Endothelial cell (in vitro differentiated cells): Measurements from ENCODE around the gene ENOSF1. TPM values are rescaled to one million over a fixed set of nuclear protein-coding genes. Genes with fewer than 3 reads are reported as not detected.

Source experiments
- DNase-seq: peaks from one replicate; pipeline ENCODE4 v3.0.0; 2021; ENCODE audit warnings: low spot score
- H3K27ac Mint-ChIP-seq: one replicate; pipeline ENCODE4 v1.8.0; 2021; ENCODE audit warnings: mixed read lengths, inconsistent platforms; ENCODE audit not compliant: unreplicated experiment
- H3K27me3 Mint-ChIP-seq: one replicate; pipeline ENCODE4 v1.8.0; 2021; ENCODE audit warnings: mild to moderate bottlenecking, moderate library complexity, mixed read lengths, inconsistent platforms; ENCODE audit not compliant: unreplicated experiment
- H3K36me3 Mint-ChIP-seq: one replicate; pipeline ENCODE4 v1.8.0; 2021; ENCODE audit warnings: mild to moderate bottlenecking, low read depth, mixed read lengths, inconsistent platforms; ENCODE audit not compliant: unreplicated experiment
- H3K4me1 Mint-ChIP-seq: one replicate; pipeline ENCODE4 v1.8.0; 2021; ENCODE audit warnings: mild to moderate bottlenecking, mixed read lengths, inconsistent platforms; ENCODE audit not compliant: unreplicated experiment
- H3K4me3 Mint-ChIP-seq: one replicate; pipeline ENCODE4 v1.8.0; 2021; ENCODE audit warnings: mild to moderate bottlenecking, mixed read lengths, inconsistent platforms; ENCODE audit not compliant: unreplicated experiment
- H3K9me3 Mint-ChIP-seq: one replicate; pipeline ENCODE4 v1.8.0; 2021; ENCODE audit warnings: mixed read lengths, inconsistent platforms; ENCODE audit not compliant: unreplicated experiment
- total RNA-seq: library from RNA; stranded (reverse); fragmentation: NEBNext Ultra II Directional; extraction: Animal tissue kit (Norgen Biotek cat#: 25700); gene quantifications from one replicate; pipeline ENCODE4 v1.2.1, GENCODE V29; 2021; ENCODE audit not compliant: unreplicated experiment
- TF ChIP-seq, protein P1 (sequence below): fragments of 200-600 bp; sonication (generic); IDR thresholded peaks from one replicate; pipeline ENCODE4 v1.5.0; 2021; ENCODE audit warnings: antibody characterized with exemption; ENCODE audit not compliant: unreplicated experiment

ENOSF1 gene
- total RNA-seq, 1 donor from 2014 or later, result 31.8 TPM

DNA sequence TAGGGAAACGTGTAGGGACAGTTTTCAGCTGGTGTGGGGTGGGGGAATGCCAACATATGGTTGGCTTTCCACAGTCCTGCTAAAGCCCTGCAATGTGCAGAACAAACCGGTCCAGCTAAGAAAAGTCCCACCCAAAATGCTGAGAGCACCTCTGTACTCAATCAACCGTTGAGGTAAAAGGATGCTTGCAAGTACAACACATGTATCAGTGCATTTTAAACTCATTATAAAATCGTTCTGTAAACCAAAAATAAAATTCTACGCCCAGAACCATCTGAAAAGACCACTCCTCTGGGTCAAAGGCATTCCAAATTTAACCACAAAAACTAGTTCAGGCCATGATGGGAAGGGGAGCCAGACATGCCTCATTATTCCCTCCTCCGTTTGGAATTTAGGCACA lies 57.0 kb downstream of the ENOSF1 start:
- H3K36me3 Mint-ChIP-seq, result peaks cover 12% of the 10 kb centered on the region
- DNase-seq, result no peak
- TF ChIP-seq, protein P1, sequence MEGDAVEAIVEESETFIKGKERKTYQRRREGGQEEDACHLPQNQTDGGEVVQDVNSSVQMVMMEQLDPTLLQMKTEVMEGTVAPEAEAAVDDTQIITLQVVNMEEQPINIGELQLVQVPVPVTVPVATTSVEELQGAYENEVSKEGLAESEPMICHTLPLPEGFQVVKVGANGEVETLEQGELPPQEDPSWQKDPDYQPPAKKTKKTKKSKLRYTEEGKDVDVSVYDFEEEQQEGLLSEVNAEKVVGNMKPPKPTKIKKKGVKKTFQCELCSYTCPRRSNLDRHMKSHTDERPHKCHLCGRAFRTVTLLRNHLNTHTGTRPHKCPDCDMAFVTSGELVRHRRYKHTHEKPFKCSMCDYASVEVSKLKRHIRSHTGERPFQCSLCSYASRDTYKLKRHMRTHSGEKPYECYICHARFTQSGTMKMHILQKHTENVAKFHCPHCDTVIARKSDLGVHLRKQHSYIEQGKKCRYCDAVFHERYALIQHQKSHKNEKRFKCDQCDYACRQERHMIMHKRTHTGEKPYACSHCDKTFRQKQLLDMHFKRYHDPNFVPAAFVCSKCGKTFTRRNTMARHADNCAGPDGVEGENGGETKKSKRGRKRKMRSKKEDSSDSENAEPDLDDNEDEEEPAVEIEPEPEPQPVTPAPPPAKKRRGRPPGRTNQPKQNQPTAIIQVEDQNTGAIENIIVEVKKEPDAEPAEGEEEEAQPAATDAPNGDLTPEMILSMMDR, result no peak
- H3K4me3 Mint-ChIP-seq, result peak overlapping the region; percentile 27
- H3K4me1 Mint-ChIP-seq, result peaks cover 11% of the 10 kb centered on the region
- peaks cover 10% of the 10 kb centered on the region for H3K27me3 Mint-ChIP-seq
- no peak overlapping the region for H3K27ac Mint-ChIP-seq
- H3K9me3 Mint-ChIP-seq, result no peaks in the 10 kb centered on the region

DNA sequence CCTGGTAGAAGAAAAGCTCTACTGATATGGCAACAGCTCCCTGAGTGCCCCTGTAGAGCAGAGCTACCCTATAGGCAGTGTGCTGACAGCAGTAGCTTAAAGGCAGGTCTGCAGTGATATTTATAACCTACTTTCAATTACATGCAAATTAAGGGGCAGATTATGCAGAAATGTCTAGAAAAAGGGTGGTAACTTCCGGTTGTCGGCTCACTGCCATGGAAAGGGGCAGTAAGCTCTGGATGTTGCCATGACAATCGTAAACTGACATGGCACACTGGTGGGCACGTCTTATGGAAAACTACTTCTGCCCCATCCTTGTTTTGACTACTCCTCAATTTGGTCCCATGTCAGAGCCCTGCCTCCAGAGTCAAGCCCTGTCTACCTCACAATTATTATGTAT lies 57.8 kb downstream of the ENOSF1 start:
- Mint-ChIP-seq H3K27ac (no peak overlapping the region), H3K27me3 (peaks cover 6% of the 10 kb centered on the region), H3K4me3 (no peak overlapping the region), H3K36me3 (peaks cover 7% of the 10 kb centered on the region), H3K9me3 (no peaks in the 10 kb centered on the region), H3K4me1 (peaks cover 13% of the 10 kb centered on the region)
- TF ChIP-seq, protein P1, result no peak
- no peak for DNase-seq

DNA sequence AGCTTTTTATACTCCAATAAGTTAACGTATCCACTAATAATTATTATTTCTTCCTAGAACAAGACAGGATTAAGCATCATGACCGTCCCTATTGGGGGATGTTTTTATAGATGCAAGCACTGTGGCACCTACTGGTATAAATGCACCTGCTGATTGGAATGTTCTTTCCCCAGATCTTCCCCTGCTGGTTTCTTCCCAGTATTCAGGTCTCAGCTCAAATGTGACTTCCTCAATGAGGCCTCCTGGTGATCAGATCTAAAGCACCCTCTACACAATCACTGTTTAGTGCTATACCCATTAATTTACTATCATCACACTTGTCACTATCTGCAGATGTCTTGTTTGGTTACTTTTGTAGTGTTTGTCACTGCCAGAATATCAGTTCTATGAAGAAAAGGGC lies 58.9 kb downstream of the ENOSF1 start:
- H3K27ac Mint-ChIP-seq, result no peak overlapping the region
- DNase-seq, result no peak
- peaks cover 6% of the 10 kb centered on the region for H3K4me1 Mint-ChIP-seq
- peaks cover 1% of the 10 kb centered on the region for H3K27me3 Mint-ChIP-seq
- H3K9me3 Mint-ChIP-seq, result no peaks in the 10 kb centered on the region
- H3K36me3 Mint-ChIP-seq, result no peaks in the 10 kb centered on the region
- TF ChIP-seq, protein P1, result no peak
- no peak overlapping the region for H3K4me3 Mint-ChIP-seq

DNA sequence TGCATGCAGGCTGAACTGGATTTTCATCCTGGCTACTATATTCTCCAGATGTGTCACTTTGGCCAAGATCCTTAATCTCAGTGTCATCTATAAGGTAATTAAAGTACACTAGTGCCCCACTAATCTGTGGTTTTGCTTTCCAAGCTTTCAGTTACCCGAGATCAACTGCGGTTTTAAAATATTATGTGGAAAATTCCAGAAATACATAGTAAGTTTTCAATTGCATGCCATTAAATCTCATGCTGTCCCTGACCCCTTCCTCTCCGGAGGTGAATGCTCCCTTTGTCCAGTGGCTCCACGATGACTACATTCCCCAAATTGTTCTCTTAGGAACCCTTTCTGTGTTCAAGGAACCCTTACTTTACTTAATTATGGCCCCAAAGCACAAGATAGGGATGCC lies 60.3 kb downstream of the ENOSF1 start:
- Mint-ChIP-seq H3K27ac (no peak overlapping the region), H3K27me3 (peaks cover 1% of the 10 kb centered on the region), H3K4me3 (no peak overlapping the region), H3K9me3 (no peaks in the 10 kb centered on the region), H3K4me1 (peaks cover 6% of the 10 kb centered on the region), H3K36me3 (no peaks in the 10 kb centered on the region)
- no peak for DNase-seq
- TF ChIP-seq, protein P1, result no peak

DNA sequence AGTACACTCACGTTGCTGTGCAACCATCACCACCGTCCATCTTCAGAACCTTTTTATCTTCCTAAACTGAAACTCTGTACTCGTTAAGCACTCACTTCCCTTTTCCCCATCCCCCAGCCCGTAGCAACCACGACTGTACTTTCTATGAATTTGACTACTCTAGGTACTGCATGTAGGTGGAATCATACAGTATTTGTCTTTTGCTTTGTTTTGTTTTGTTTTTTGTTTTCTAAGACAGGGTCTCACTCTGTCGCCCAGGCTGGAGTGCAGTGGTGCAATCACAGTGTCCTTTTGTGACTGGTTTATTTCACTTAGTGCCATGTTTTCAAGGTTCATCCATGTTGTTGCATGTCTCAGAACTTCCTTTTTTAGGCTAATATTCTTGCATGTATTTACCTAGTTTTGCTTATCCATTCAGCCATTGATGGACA lies 62.0 kb downstream of the ENOSF1 start:
- Mint-ChIP-seq H3K27me3 (peaks cover 1% of the 10 kb centered on the region), H3K9me3 (no peaks in the 10 kb centered on the region), H3K4me3 (no peak overlapping the region), H3K4me1 (peaks cover 6% of the 10 kb centered on the region), H3K27ac (no peak overlapping the region), H3K36me3 (no peaks in the 10 kb centered on the region)
- TF ChIP-seq, protein P1, result no peak
- DNase-seq, result no peak
